BJ (cell line): ENCODE measurements around the gene MSL2. TPM values are rescaled to one million over a fixed set of nuclear protein-coding genes. Genes with fewer than 3 reads are reported as not detected.
"Not testable (repeated sequence)": the region's sequence is repeated elsewhere in the genome, so short reads cannot be mapped to it uniquely, and the experiment has no call there.

Source experiments
- CTCF ChIA-PET: fragments of 350-600 bp; formaldehyde crosslinking; extraction: SDS; loops from one replicate; lab custom pipeline; 2021; ENCODE audit warnings: antibody characterized with exemption, inconsistent platforms; lab: Yijun Ruan, JAX
- POLR2A ChIA-PET: fragments of 300-600 bp; sonication (Branson Sonifier 250); formaldehyde crosslinking; extraction: SDS; loops from one replicate; lab custom pipeline; 2021; ENCODE audit warnings: antibody characterized with exemption; lab: Charles Lee
- DNase-seq: peaks from one replicate; pipeline ENCODE4 v3.0.0-alpha.2; 2011; ENCODE audit warnings: low read depth
- H3K27me3 ChIP-seq: 2 replicates; pipeline ENCODE4 v1.6.0; 2011; ENCODE audit warnings: low read length; ENCODE audit not compliant: control insufficient read depth, insufficient read depth
- H3K36me3 ChIP-seq: 2 replicates; pipeline ENCODE4 v1.5.1; 2011; ENCODE audit warnings: low read length; ENCODE audit not compliant: control insufficient read depth, insufficient read depth
- H3K4me3 ChIP-seq: 2 replicates; pipeline ENCODE4 v1.5.1; 2011; ENCODE audit warnings: low read depth, mild to moderate bottlenecking, control low read depth, low read length
- CTCF ChIP-seq: IDR thresholded peaks from 2 replicates; pipeline ENCODE4 v1.5.1; 2011; ENCODE audit warnings: low read depth, mild to moderate bottlenecking, control low read depth, inconsistent platforms, low read length, moderate library complexity; ENCODE audit not compliant: insufficient read depth
- polyA plus RNA-seq: library from polyadenylated mRNA; depleted of rRNA; stranded (reverse); fragments of >200 nt; gene quantifications from 2 replicates; pipeline ENCODE4 v1.2.3, GENCODE V29; 2011

Gene MSL2
- polyA plus RNA-seq, 1 experiment, result 2.7 TPM

- no peak overlapping the region for H3K4me3 ChIP-seq
- no peaks in the 10 kb centered on the region for H3K27me3 ChIP-seq
- 0 out of 2 replicates have a peak, but pooled peaks cover 2% of the 10 kb centered on the region for H3K36me3 ChIP-seq
- no peak for TF ChIP-seq CTCF
- POLR2A ChIA-PET, result no interaction called here
- CTCF ChIA-PET, result no interaction called here
- no peak for DNase-seq
Measured at GRCh38 chr3:136134091-136134490, 62.0 kb downstream of the MSL2 start.

- POLR2A ChIA-PET, DNase-seq, H3K36me3 ChIP-seq, H3K4me3 ChIP-seq, CTCF ChIA-PET, H3K27me3 ChIP-seq: not testable (repeated sequence)
Measured at GRCh38 chr3:136131647-136132046, 64.5 kb downstream of the MSL2 start.

- CTCF ChIA-PET, result interaction anchor here (0.6 kb wide), 1 partner anchor 13 kb away, joined by 3 read pairs; no protein-coding TSS in a partner anchor
Measured at GRCh38 chr3:136122006-136122405, 74.1 kb downstream of the MSL2 start.

GRCh38 chr3:136120373-136121348 lies 75.5 kb downstream of the MSL2 start:
- no peak for DNase-seq
- no peaks in the 10 kb centered on the region for H3K36me3 ChIP-seq
- H3K27me3 ChIP-seq, result no peaks in the 10 kb centered on the region
- CTCF ChIA-PET, result no interaction called here
- POLR2A ChIA-PET, result no interaction called here
- H3K4me3 ChIP-seq, result no peak overlapping the region
- TF ChIP-seq CTCF, result no peak

More at GRCh38 chr3:136122006-136122405, 74.1 kb downstream of the MSL2 start:
- no peak for DNase-seq
- TF ChIP-seq CTCF, result no peak
- Histone ChIP-seq H3K27me3 (no peaks in the 10 kb centered on the region), H3K36me3 (peaks cover 2% of the 10 kb centered on the region; the same call in 1 of the 2 replicates), H3K4me3 (no peak overlapping the region)
- POLR2A ChIA-PET, result no interaction called here

GRCh38 chr3:136119783-136120182 lies 76.4 kb downstream of the MSL2 start:
- DNase-seq, POLR2A ChIA-PET, H3K4me3 ChIP-seq, H3K36me3 ChIP-seq, CTCF ChIA-PET, H3K27me3 ChIP-seq: not testable (repeated sequence)

- DNase-seq, H3K36me3 ChIP-seq, H3K27me3 ChIP-seq, POLR2A ChIA-PET, H3K4me3 ChIP-seq, CTCF ChIA-PET: not testable (repeated sequence)
Measured at GRCh38 chr3:136119332-136119731, 76.8 kb downstream of the MSL2 start.
